HepG2 (cell line): ENCODE data around the gene GPR137. TPM values are rescaled to one million over a fixed set of nuclear protein-coding genes. Genes with fewer than 3 reads are reported as not detected.

Experiments used
- BRCA1 ChIP-seq: sonication (generic); formaldehyde crosslinking; IDR thresholded peaks from 2 replicates; pipeline ENCODE4 v1.4.0; 2020; ENCODE audit warnings: missing genetic modification reagents
- CEBPB ChIP-seq: IDR thresholded peaks from 2 replicates; pipeline ENCODE4 v1.6.1; 2011; ENCODE audit warnings: low read depth, low read length, improper control_type of control experiment, borderline replicate concordance
- HIVEP1 ChIP-seq: sonication (generic); formaldehyde crosslinking; IDR thresholded peaks from 2 replicates; pipeline ENCODE4 v1.4.0; 2020; ENCODE audit warnings: mild to moderate bottlenecking, missing genetic modification reagents
- HNRNPH1 ChIP-seq: fragments of 200-400 bp; formaldehyde crosslinking; optimal IDR thresholded peaks from 2 replicates; pipeline ENCODE3; 2017; ENCODE audit warnings: mild to moderate bottlenecking, low read depth, low read length
- HOXA7 ChIP-seq: sonication (generic); formaldehyde crosslinking; IDR thresholded peaks from 2 replicates; pipeline ENCODE4 v1.8.1; 2022; ENCODE audit warnings: mild to moderate bottlenecking, missing genetic modification reagents, moderate library complexity
- KMT2B ChIP-seq: IDR thresholded peaks from 2 replicates; pipeline ENCODE4 v1.6.1; 2016; ENCODE audit warnings: missing genetic modification reagents, missing compliant biosample characterization
- MIXL1 ChIP-seq: IDR thresholded peaks from 2 replicates; pipeline ENCODE4 v1.6.1; 2016
- NFYB ChIP-seq: sonication (generic); formaldehyde crosslinking; IDR thresholded peaks from 2 replicates; pipeline ENCODE4 v1.4.0; 2020; ENCODE audit warnings: missing genetic modification reagents
- RFXANK ChIP-seq: IDR thresholded peaks from 2 replicates; pipeline ENCODE4 v1.6.1; 2016
- SIX1 ChIP-seq: sonication (generic); formaldehyde crosslinking; IDR thresholded peaks from 2 replicates; pipeline ENCODE4 v1.4.0; 2020; ENCODE audit warnings: missing genetic modification reagents, borderline replicate concordance
- SP4 ChIP-seq: sonication (generic); formaldehyde crosslinking; IDR thresholded peaks from 2 replicates; pipeline ENCODE4 v1.8.1; 2023; ENCODE audit warnings: mild to moderate bottlenecking, missing genetic modification reagents
- TBX2 ChIP-seq: sonication (generic); formaldehyde crosslinking; IDR thresholded peaks from 2 replicates; pipeline ENCODE4 v1.5.0; 2020; ENCODE audit warnings: missing genetic modification reagents, mild to moderate bottlenecking, borderline replicate concordance
- TEAD2 ChIP-seq: sonication (generic); formaldehyde crosslinking; IDR thresholded peaks from 2 replicates; pipeline ENCODE4 v1.9.0; 2021; ENCODE audit warnings: missing genetic modification reagents
- THYN1 ChIP-seq: sonication (generic); formaldehyde crosslinking; IDR thresholded peaks from 2 replicates; pipeline ENCODE4 v1.8.1; 2023; ENCODE audit warnings: low read depth, mild to moderate bottlenecking, moderate library complexity, missing genetic modification reagents, borderline replicate concordance
- ZEB1 ChIP-seq: IDR thresholded peaks from 2 replicates; pipeline ENCODE4 v1.6.1; 2012; ENCODE audit warnings: mild to moderate bottlenecking, low read depth, inconsistent platforms; ENCODE audit not compliant: insufficient replicate concordance
- ZKSCAN8 ChIP-seq: IDR thresholded peaks from 2 replicates; pipeline ENCODE4 v1.6.1; 2016; ENCODE audit warnings: borderline replicate concordance, missing genetic modification reagents, missing compliant biosample characterization
- ZNF7 ChIP-seq: IDR thresholded peaks from 2 replicates; pipeline ENCODE4 v1.6.1; 2016; ENCODE audit warnings: missing biosample characterization, missing genetic modification reagents
- polyA plus RNA-seq, 8 experiments: library from polyadenylated mRNA; depleted of rRNA in 3 of 8; stranded (reverse) in 7 of 8; unstranded in 1 of 8; fragments of >200 nt; fragmentation: Illumina TruSeq in 4 of 8; extraction: Trizol in 4 of 8; gene quantifications; 2 replicates each; pipeline versions ENCODE4 v1.2.1 to v1.2.3, GENCODE V29; 2011 to 2016; ENCODE audit warnings: low read depth in 4 of 8, missing spikeins in 1 of 8, mixed read lengths in 1 of 8; ENCODE audit not compliant: insufficient read depth in 1 of 8
- total RNA-seq, 5 experiments: library from RNA; depleted of rRNA; stranded (reverse); fragments of >200 nt; fragmentation: Illumina TruSeq; extraction: Trizol; gene quantifications; 2 replicates each; pipeline ENCODE4 v1.2.3, GENCODE V29; 2016; ENCODE audit warnings: low read depth in 1 of 5
- TF ChIP-seq, protein P1 (sequence below): sonication (generic); formaldehyde crosslinking; IDR thresholded peaks from 2 replicates; pipeline ENCODE4 v1.5.0; 2020; ENCODE audit warnings: missing genetic modification reagents
- TF ChIP-seq, protein P2 (sequence below): sonication (generic); formaldehyde crosslinking; IDR thresholded peaks from 2 replicates; pipeline ENCODE4 v1.4.0; 2020; ENCODE audit warnings: missing genetic modification reagents
- TF ChIP-seq, protein P3 (sequence below): sonication (generic); formaldehyde crosslinking; IDR thresholded peaks from 2 replicates; pipeline ENCODE4 v1.8.0; 2022; ENCODE audit warnings: mild to moderate bottlenecking, missing genetic modification reagents
- TF ChIP-seq, protein P4 (sequence below): sonication (generic); formaldehyde crosslinking; IDR thresholded peaks from 2 replicates; pipeline ENCODE4 v1.4.0; 2020; ENCODE audit warnings: mild to moderate bottlenecking, missing genetic modification reagents
- TF ChIP-seq, protein P5 (sequence below): sonication (generic); formaldehyde crosslinking; IDR thresholded peaks from 2 replicates; pipeline ENCODE4 v1.4.0; 2020; ENCODE audit warnings: mild to moderate bottlenecking, low read depth, missing genetic modification reagents

The GPR137 gene
- total and polyA plus RNA-seq, 2 of the 13 experiments (the other 11 are each of a cell fraction or from before 2014, with no cell fraction given) = 8.5 to 13.2 TPM

DNA sequence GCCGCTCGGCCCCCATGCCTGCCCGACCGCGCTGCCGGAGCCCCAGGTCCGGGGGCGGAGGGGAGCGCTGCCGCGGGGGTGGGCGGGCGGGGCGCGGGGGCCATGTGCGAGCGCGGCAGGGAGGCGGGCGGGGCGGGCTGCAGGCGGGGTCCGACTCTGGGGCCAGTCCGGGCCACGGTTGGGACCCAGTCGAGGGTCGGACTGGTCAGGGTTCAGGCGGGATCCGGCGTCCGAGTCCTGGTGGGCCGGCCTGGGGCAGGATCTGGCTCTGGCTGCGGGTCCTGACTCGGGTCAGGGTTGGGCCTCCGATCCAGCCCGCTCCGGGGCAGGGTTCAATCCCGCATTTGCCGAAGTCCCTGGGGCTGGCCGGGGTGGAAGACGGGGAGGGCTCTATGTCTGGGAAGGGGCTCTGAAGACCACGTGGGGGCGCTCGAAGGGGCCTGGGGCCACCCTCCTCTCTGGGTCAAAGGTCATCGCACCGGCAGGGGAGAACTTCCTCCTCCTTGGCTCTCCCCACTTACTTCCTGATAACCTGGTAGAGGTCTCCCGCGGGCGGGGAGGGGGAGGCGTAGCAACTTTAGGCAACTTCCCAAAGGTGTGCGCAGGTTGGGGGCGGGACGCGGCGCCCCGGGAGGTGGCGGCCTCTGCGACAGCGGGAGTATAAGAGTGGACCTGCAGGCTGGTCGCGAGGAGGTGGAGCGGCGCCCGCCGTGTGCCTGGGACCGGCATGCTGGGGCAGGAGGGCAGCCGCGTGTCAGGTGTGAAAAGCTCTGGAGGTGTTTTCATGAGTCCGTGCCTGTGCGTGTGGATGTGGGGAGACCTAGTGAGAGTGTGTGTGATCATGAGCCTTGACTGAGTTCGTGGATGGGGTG lies 20.3 kb downstream of the GPR137 start (continued):
- TF ChIP-seq, protein P1, sequence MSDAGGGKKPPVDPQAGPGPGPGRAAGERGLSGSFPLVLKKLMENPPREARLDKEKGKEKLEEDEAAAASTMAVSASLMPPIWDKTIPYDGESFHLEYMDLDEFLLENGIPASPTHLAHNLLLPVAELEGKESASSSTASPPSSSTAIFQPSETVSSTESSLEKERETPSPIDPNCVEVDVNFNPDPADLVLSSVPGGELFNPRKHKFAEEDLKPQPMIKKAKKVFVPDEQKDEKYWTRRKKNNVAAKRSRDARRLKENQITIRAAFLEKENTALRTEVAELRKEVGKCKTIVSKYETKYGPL (CRISPR knock-in tag) = no peak
- no peak for TF ChIP-seq ZKSCAN8
- no peak for TF ChIP-seq CEBPB
- no peak for TF ChIP-seq BRCA1 (CRISPR knock-in tag)
- 0 out of 2 replicates have a peak, but pooled peaks have one; percentile 67 for TF ChIP-seq HIVEP1 (CRISPR knock-in tag)
- no peak for TF ChIP-seq HNRNPH1
- no peak for TF ChIP-seq HOXA7 (CRISPR knock-in tag)
- TF ChIP-seq, protein P2, sequence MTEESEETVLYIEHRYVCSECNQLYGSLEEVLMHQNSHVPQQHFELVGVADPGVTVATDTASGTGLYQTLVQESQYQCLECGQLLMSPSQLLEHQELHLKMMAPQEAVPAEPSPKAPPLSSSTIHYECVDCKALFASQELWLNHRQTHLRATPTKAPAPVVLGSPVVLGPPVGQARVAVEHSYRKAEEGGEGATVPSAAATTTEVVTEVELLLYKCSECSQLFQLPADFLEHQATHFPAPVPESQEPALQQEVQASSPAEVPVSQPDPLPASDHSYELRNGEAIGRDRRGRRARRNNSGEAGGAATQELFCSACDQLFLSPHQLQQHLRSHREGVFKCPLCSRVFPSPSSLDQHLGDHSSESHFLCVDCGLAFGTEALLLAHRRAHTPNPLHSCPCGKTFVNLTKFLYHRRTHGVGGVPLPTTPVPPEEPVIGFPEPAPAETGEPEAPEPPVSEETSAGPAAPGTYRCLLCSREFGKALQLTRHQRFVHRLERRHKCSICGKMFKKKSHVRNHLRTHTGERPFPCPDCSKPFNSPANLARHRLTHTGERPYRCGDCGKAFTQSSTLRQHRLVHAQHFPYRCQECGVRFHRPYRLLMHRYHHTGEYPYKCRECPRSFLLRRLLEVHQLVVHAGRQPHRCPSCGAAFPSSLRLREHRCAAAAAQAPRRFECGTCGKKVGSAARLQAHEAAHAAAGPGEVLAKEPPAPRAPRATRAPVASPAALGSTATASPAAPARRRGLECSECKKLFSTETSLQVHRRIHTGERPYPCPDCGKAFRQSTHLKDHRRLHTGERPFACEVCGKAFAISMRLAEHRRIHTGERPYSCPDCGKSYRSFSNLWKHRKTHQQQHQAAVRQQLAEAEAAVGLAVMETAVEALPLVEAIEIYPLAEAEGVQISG = no peak
- TF ChIP-seq KMT2B (CRISPR knock-in tag) = no peak; the same call in 1 of the 2 replicates
- peak; percentile 59 for TF ChIP-seq SP4 (CRISPR knock-in tag)
- no peak for TF ChIP-seq ZNF7
- no peak for TF ChIP-seq THYN1 (CRISPR knock-in tag)
- TF ChIP-seq NFYB (CRISPR knock-in tag) = no peak
- TF ChIP-seq, protein P3, sequence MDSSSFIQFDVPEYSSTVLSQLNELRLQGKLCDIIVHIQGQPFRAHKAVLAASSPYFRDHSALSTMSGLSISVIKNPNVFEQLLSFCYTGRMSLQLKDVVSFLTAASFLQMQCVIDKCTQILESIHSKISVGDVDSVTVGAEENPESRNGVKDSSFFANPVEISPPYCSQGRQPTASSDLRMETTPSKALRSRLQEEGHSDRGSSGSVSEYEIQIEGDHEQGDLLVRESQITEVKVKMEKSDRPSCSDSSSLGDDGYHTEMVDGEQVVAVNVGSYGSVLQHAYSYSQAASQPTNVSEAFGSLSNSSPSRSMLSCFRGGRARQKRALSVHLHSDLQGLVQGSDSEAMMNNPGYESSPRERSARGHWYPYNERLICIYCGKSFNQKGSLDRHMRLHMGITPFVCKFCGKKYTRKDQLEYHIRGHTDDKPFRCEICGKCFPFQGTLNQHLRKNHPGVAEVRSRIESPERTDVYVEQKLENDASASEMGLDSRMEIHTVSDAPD = no peak
- TF ChIP-seq TEAD2 (CRISPR knock-in tag) = no peak
- TF ChIP-seq ZEB1 = peak; percentile 71
- TF ChIP-seq, protein P4, sequence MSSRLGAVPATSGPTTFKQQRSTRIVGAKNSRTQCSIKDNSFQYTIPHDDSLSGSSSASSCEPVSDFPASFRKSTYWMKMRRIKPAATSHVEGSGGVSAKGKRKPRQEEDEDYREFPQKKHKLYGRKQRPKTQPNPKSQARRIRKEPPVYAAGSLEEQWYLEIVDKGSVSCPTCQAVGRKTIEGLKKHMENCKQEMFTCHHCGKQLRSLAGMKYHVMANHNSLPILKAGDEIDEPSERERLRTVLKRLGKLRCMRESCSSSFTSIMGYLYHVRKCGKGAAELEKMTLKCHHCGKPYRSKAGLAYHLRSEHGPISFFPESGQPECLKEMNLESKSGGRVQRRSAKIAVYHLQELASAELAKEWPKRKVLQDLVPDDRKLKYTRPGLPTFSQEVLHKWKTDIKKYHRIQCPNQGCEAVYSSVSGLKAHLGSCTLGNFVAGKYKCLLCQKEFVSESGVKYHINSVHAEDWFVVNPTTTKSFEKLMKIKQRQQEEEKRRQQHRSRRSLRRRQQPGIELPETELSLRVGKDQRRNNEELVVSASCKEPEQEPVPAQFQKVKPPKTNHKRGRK = no peak
- no peak for TF ChIP-seq RFXANK (CRISPR knock-in tag)
- TF ChIP-seq SIX1 = no peak
- TF ChIP-seq, protein P5, sequence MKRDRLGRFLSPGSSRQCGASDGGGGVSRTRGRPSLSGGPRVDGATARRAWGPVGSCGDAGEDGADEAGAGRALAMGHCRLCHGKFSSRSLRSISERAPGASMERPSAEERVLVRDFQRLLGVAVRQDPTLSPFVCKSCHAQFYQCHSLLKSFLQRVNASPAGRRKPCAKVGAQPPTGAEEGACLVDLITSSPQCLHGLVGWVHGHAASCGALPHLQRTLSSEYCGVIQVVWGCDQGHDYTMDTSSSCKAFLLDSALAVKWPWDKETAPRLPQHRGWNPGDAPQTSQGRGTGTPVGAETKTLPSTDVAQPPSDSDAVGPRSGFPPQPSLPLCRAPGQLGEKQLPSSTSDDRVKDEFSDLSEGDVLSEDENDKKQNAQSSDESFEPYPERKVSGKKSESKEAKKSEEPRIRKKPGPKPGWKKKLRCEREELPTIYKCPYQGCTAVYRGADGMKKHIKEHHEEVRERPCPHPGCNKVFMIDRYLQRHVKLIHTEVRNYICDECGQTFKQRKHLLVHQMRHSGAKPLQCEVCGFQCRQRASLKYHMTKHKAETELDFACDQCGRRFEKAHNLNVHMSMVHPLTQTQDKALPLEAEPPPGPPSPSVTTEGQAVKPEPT (CRISPR knock-in tag) = no peak
- no peak; the same call in none of the 2 replicates for TF ChIP-seq TBX2 (CRISPR knock-in tag)
- no peak for TF ChIP-seq MIXL1 (CRISPR knock-in tag)
